Measurements from ENCODE around the gene FADS6.

DNA sequence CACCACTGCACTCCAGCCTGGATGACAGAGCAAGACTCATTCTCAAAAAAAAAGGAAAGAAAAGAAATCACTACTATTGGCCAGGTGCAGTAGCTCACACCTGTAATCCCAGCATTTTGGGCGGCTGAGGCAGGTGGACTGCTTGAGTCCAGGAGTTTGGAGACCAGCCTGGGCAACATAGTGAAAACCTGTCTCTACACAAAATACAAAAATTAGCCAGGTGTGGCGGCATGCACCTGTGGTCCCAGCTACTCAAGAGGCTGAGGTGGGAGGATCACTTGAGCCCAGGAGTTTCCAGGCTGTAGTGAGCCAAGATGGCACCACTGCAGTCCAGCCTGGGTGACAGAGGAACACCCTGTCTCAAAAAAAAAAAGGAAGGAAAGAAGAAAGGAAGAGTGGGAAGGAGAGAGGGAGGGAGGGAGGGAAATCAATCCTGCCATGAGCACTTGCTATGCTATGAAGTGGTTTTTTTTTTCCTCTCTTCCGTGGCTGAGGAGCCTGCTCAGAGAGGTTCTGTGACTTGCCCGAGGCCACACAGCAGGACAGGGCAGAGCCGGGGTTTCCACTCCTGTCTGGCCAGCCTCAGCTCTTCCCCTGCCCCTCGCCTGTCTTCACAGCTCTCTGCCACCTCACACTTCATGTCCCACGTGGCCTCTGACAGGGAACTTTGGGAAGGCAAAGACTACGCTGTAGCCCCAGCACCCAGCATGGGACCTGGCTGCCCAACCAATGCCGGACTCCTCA lies 44.6 kb downstream of the FADS6 start:
- TF ChIP-seq YY1 (IDR thresholded peaks at IDR 0.05; ENCODE audit: insufficient read depth, insufficient read length) (no peak), SUZ12 (IDR thresholded peaks at IDR 0.05; ENCODE audit: extremely low read depth, insufficient read depth, insufficient read length) (no peak), ZNF274 (IDR thresholded peaks at IDR 0.05; ENCODE audit: low read depth, low read length) (no peak)
